GM12875 (cell line): ENCODE results near the gene AGO4.
"Not testable (repeated sequence)": the region's sequence is repeated elsewhere in the genome, so short reads cannot be mapped to it uniquely, and the experiment has no call there.

Source experiments
- H3K4me3 ChIP-seq: one replicate; pipeline ENCODE4 v1.5.1; 2011; ENCODE audit warnings: low read depth, low read length, control low read depth
- CTCF ChIP-seq: IDR thresholded peaks from 2 replicates; pipeline ENCODE4 v1.5.1; 2011; ENCODE audit warnings: low read depth, mild to moderate bottlenecking, control low read depth, inconsistent platforms, low read length, moderate library complexity, borderline replicate concordance; ENCODE audit not compliant: insufficient read depth

Gene AGO4

GRCh38 chr1:35866991-35867390 lies 59.2 kb downstream of the AGO4 start:
- TF ChIP-seq CTCF: no peak
- H3K4me3 ChIP-seq: no peak overlapping the region

GRCh38 chr1:35869245-35869950 lies 61.6 kb downstream of the AGO4 start:
- not testable (repeated sequence) for H3K4me3 ChIP-seq

DNA sequence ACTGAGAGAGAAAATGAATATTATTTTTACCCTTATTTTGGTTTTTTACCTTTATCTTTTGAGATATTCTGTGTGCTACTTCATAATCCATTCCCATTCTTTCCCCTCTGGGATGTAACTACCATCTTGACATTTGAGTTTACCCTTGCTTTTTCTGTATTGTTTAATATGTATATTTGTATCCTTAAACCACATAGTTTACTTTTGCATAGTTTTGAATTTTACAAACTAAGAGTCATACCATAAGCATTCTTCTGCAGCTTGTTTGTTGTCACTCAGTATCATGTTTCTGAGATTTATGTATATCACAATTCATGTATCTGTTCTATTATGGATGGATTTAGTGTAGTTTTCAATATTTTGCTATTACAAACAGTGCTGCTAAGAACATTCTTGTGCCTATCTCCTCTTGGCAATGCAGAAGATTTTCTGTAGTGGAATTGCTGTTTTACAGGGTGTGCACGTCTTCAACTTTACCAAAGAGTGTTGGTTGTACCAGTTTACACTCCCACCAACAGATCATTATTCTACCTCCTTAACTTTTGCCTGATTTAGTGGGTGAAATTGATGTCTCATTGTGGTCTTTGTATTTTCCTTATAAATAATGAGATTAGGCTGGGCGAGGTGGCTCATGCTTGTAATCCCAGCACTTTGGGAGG lies 63.0 kb downstream of the AGO4 start:
- no peak for TF ChIP-seq CTCF
- no peak overlapping the region for H3K4me3 ChIP-seq

- no peak overlapping the region for H3K4me3 ChIP-seq
- no peak for TF ChIP-seq CTCF
These were observed 65.5 kb downstream of the AGO4 start for GRCh38 chr1:35873243-35873750.

DNA sequence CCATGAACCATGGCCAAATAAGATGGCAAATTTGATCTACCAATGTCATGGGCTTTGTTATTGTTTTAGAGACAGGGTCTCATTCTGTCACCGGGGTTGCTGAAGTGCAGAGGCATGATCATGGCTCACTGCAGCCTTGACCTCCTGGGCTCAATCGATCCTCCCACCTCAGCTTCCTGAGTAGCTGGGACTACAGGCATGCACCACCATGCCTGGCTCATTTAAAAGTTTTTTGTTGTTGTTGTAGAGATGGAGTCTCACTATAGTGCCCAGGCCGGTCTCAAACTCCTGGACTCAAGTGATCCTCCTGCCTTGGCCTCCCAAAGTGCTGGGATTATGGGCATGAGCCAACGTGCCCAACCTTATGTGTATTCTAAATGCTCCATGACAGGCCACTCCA lies 66.3 kb downstream of the AGO4 start:
- not testable (repeated sequence) for H3K4me3 ChIP-seq

GRCh38 chr1:35876988-35877387 lies 69.2 kb downstream of the AGO4 start:
- no peak overlapping the region for H3K4me3 ChIP-seq
- TF ChIP-seq CTCF: no peak

- TF ChIP-seq CTCF: no peak
- H3K4me3 ChIP-seq: no peak overlapping the region
These were observed 74.0 kb downstream of the AGO4 start for GRCh38 chr1:35881850-35882273.

DNA sequence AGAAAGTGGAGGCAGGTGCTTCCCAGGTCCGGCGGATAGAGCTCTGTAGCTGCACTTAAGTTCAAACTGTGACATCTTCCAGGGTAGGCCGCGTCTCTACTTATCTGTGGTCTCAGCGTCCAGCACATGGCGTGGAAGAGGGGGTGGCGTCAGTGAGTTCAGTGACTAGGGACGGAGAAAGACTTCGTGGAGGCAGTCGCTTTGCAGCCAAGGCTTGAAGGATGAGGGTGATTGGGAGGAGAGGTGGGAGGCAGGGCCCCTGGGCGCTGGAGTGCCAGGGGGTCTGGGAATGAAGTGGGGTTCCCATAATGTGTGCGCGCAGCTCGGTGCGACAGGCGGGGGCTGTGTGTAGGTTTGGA lies 74.7 kb downstream of the AGO4 start:
- H3K4me3 ChIP-seq: no peak overlapping the region
- no peak for TF ChIP-seq CTCF
